Measurements from ENCODE around the gene CLK1. TPM values are rescaled to one million over a fixed set of nuclear protein-coding genes. Genes with fewer than 3 reads are reported as not detected.

CLK1 gene
- total and polyA plus RNA-seq, 2 donors (not counting 3 experiments of a cell fraction or from before 2014, with no cell fraction given), result 61.4 to 92.4 TPM

DNA sequence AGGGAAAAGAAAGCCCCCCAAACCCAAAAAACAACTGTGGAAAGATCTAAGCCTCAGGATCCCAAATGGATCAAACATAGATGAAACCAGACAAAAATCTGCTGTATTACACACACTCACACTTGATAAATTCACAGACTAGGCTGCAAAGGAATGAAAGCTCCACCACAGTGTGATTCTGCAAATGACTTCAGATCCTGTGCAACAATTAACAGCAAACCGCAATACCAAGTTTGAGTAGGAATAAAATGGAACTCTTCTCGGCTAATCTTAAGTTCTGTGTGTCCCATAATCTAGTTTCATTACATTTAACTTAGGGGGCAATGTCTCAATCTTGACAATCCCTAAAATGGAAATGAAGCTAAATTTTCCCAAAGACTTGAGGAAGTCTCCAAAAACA is 11.9 kb downstream of the CLK1 start:
- no peaks in the 10 kb centered on the region for H3K27me3 ChIP-seq (ENCODE audit: control insufficient read depth in 2 of 2, insufficient read depth in 2 of 2, low read length in 2 of 2)
- BruUV-seq (replicated peaks), result no TSS peak
- TF ChIP-seq, protein P1, sequence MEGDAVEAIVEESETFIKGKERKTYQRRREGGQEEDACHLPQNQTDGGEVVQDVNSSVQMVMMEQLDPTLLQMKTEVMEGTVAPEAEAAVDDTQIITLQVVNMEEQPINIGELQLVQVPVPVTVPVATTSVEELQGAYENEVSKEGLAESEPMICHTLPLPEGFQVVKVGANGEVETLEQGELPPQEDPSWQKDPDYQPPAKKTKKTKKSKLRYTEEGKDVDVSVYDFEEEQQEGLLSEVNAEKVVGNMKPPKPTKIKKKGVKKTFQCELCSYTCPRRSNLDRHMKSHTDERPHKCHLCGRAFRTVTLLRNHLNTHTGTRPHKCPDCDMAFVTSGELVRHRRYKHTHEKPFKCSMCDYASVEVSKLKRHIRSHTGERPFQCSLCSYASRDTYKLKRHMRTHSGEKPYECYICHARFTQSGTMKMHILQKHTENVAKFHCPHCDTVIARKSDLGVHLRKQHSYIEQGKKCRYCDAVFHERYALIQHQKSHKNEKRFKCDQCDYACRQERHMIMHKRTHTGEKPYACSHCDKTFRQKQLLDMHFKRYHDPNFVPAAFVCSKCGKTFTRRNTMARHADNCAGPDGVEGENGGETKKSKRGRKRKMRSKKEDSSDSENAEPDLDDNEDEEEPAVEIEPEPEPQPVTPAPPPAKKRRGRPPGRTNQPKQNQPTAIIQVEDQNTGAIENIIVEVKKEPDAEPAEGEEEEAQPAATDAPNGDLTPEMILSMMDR (IDR thresholded peaks at IDR 0.05; ENCODE audit: extremely low read depth in 1 of 2, insufficient read depth in 1 of 2, low read depth in 1 of 2, low read length in 2 of 2), result no peak
- TF ChIP-seq POLR2A (IDR thresholded peaks at IDR 0.05; ENCODE audit: low read depth, low read length), result no peak
- TF ChIP-seq EZH2 (IDR thresholded peaks at IDR 0.05; ENCODE audit: borderline replicate concordance, low read depth, low read length, severe bottlenecking), result no peak
- TF ChIP-seq JUN (IDR thresholded peaks at IDR 0.05; ENCODE audit: borderline replicate concordance, insufficient read depth, insufficient read length, low read depth), result no peak
- no peak for TF ChIP-seq GATA2 (IDR thresholded peaks at IDR 0.05; ENCODE audit: insufficient read depth, insufficient read length, low read depth, low read length)
- TF ChIP-seq MYC (IDR thresholded peaks at IDR 0.05; ENCODE audit: low read depth, low read length), result no peak
- TF ChIP-seq FOS (IDR thresholded peaks at IDR 0.05; ENCODE audit: borderline replicate concordance, insufficient read depth, low read length), result no peak
- TF ChIP-seq, protein P2, sequence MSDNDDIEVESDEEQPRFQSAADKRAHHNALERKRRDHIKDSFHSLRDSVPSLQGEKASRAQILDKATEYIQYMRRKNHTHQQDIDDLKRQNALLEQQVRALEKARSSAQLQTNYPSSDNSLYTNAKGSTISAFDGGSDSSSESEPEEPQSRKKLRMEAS (IDR thresholded peaks at IDR 0.05; ENCODE audit: insufficient read depth, insufficient read length), result no peak
- TF ChIP-seq POLR2AphosphoS5 (IDR thresholded peaks at IDR 0.05; ENCODE audit: insufficient read depth, low read depth, low read length), result no peak
- H2AFZ ChIP-seq (ENCODE audit: low read depth, low read length), result no peak overlapping the region
- no peak overlapping the region for H3K4me2 ChIP-seq (ENCODE audit: insufficient read depth, low read length)
- H3K79me2 ChIP-seq (ENCODE audit: control insufficient read depth, insufficient read depth, low read length), result peaks cover 12% of the 10 kb centered on the region
- H3K9me1 ChIP-seq (replicated peaks; ENCODE audit: control insufficient read depth, extremely low read depth, insufficient read depth, low read length), result no peaks in the 10 kb centered on the region
- H3K4me1 ChIP-seq (ENCODE audit: control insufficient read depth, extremely low read depth, insufficient read depth, low read length), result no peaks in the 10 kb centered on the region
- intact Hi-C loops (cut with micrococcal nuclease) (no loop called here), dilution Hi-C loops (cut with MboI; ENCODE audit: extremely low pct_ligation_motif_present, low sequenced_read_pairs) (no loop called here)
- FAIRE-seq (no peak), DNase-seq (ENCODE audit: low read depth, low spot score) (no peak)
- H3K36me3 ChIP-seq (ENCODE audit: control insufficient read depth in 2 of 2, extremely low read depth in 1 of 2, insufficient read depth in 2 of 2, low read length in 2 of 2), result peaks cover 40 to 47% of the 10 kb centered on the region in 2 experiments
- peaks cover 9% of the 10 kb centered on the region for H4K20me1 ChIP-seq (replicated peaks; ENCODE audit: control insufficient read depth, extremely low read depth, insufficient read depth, low read length)
- H3K9ac ChIP-seq (replicated peaks; ENCODE audit: extremely low read depth, insufficient read depth, low read length), result no peak overlapping the region
- ChIA-PET CTCF (interaction anchor here (1.0 to 1.3 kb wide), 2 partner anchors 11 to 325 kb away, joined by 3 read pairs; partner anchors contain the start of gene CLK1), POLR2A (interaction anchor here (0.6 kb wide), 1 partner anchor 33 kb away, joined by 3 read pairs; no protein-coding TSS in a partner anchor)
- H3K27ac ChIP-seq (ENCODE audit: insufficient read depth, low read depth, low read length), result no peak overlapping the region
- H3K9me3 ChIP-seq (replicated peaks; ENCODE audit: control insufficient read depth, insufficient read depth, low read length), result no peaks in the 10 kb centered on the region
- no peak overlapping the region for H3K4me3 ChIP-seq (replicated peaks in 1 of 3; ENCODE audit: insufficient read depth in 1 of 3, low read depth in 1 of 3, low read length in 3 of 3)

Measured in endothelial cell of umbilical vein (primary cell).